K562 (cell line): ENCODE results near the gene TMEM273. TPM values are rescaled to one million over a fixed set of nuclear protein-coding genes. Genes with fewer than 3 reads are reported as not detected.

Experiments
- HES1 ChIP-seq: fragments of 450-650 bp; IDR thresholded peaks from 2 replicates; pipeline ENCODE4 v1.6.1; 2016; ENCODE audit warnings: low read depth, mild to moderate bottlenecking, moderate library complexity
- HMGN3 ChIP-seq: IDR thresholded peaks from 2 replicates; pipeline ENCODE4 v1.6.1; 2011; ENCODE audit warnings: borderline replicate concordance, low read depth, mild to moderate bottlenecking, mixed read lengths, low read length; ENCODE audit not compliant: insufficient read length; ENCODE audit errors: extremely low read depth
- KLF13 ChIP-seq: fragments of 450-650 bp; IDR thresholded peaks from 2 replicates; pipeline ENCODE4 v1.6.1; 2016; ENCODE audit warnings: missing genetic modification characterization, low read depth, mild to moderate bottlenecking, missing compliant biosample characterization, moderate library complexity, borderline replicate concordance
- TAL1 ChIP-seq: fragments of 450-650 bp; IDR thresholded peaks from 2 replicates; pipeline ENCODE4 v1.6.1; 2016; ENCODE audit warnings: mild to moderate bottlenecking
- TCF7L2 ChIP-seq: fragments of 150-350 bp; IDR thresholded peaks from 2 replicates; pipeline ENCODE4 v1.6.1; 2016; ENCODE audit warnings: low read depth, mild to moderate bottlenecking, low read length, moderate library complexity
- ZNF143 ChIP-seq: sonication (generic); formaldehyde crosslinking; IDR thresholded peaks from 2 replicates; pipeline ENCODE4 v1.9.0; 2022; ENCODE audit warnings: mild to moderate bottlenecking, missing genetic modification reagents
- ZNF232 ChIP-seq: sonication (generic); formaldehyde crosslinking; IDR thresholded peaks from 2 replicates; pipeline ENCODE4 v1.8.0; 2022; ENCODE audit warnings: mild to moderate bottlenecking, missing genetic modification reagents
- ZNF436 ChIP-seq: fragments of 250-450, 450-650 bp; sonication (Bioruptor Pico); formaldehyde crosslinking; IDR thresholded peaks from 2 replicates; pipeline ENCODE4 v1.7.0; 2020; ENCODE audit warnings: mild to moderate bottlenecking
- ZNF561 ChIP-seq: fragments of 450-650 bp; formaldehyde crosslinking; conservative IDR thresholded peaks from 2 replicates; pipeline ENCODE4 v1.4.0; 2020; ENCODE audit warnings: mild to moderate bottlenecking, moderate library complexity
- ZNF592 ChIP-seq: fragments of 450-650 bp; IDR thresholded peaks from 2 replicates; pipeline ENCODE4 v1.6.1; 2017; ENCODE audit warnings: antibody characterized with exemption, mild to moderate bottlenecking
- polyA plus RNA-seq, 8 experiments: library from polyadenylated mRNA; depleted of rRNA in 4 of 8; stranded (reverse) in 5 of 8; unstranded in 3 of 8; fragments of >200 nt; fragmentation: Nextera tagmentation in 2 of 8; fragmentation: Illumina TruSeq in 1 of 8; extraction: Ambion mirVana in 2 of 8; extraction: Trizol in 1 of 8; gene quantifications; 2 replicates each; pipeline versions ENCODE4 v1.2.1 to v1.2.3, GENCODE V29; 2011 to 2014; ENCODE audit warnings: inconsistent platforms in 1 of 8, missing spikeins in 1 of 8
- total RNA-seq, 7 experiments: library from RNA; depleted of rRNA in 6 of 7; stranded (reverse); fragments of >200 nt in 6 of 7; fragmentation: Illumina TruSeq in 2 of 7; extraction: Trizol in 2 of 7; gene quantifications; 2 replicates each; pipeline versions ENCODE4 v1.2.1 to v1.2.3, GENCODE V29; 2011 to 2021; ENCODE audit warnings: low replicate concordance in 1 of 7
- TF ChIP-seq, protein P1 (sequence below): fragments of 450-650 bp; IDR thresholded peaks from 2 replicates; pipeline ENCODE4 v1.7.0; 2016; ENCODE audit warnings: borderline replicate concordance
- TF ChIP-seq, protein P2 (sequence below), 2 experiments: fragments of 450-650 bp; IDR thresholded peaks; 2 replicates each; pipeline ENCODE4 v1.6.1; 2016; ENCODE audit warnings: mild to moderate bottlenecking in 2 of 2, borderline replicate concordance in 1 of 2, low read depth in 1 of 2, moderate library complexity in 1 of 2

Gene TMEM273
- total and polyA plus RNA-seq, 9 of the 15 experiments (the other 6 are each of a cell fraction or from before 2014, with no cell fraction given), result 39.2 to 131 (median 95.6) TPM

DNA sequence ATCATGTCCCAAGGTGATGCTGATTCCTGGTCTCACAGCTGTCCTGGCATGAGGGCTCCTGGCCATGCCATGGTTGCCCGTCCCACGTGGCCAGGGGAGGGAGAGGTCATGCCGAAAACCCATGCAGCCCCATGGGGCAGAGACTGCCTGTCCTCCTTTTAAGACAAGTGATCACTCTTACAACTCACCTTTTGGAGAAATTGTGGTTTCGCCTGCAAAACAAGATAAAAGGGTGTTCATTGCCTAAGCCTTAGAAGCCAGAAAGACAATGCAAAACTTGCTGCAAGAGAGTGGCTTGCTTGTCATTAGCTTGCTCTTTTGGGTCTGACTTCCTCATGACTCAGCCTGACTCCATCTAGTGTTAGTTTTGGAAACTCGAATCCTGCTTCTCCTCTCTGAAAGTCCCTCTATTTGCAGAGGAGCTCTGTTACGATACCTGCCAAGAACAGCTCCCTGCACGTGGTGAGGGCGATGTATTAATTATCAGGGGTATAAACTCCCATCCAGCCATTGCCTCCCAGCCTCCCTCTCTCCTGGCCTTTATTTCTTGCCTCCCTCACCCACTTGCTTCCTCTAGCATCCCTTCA lies 26.7 kb downstream of the TMEM273 start (continued):
- TF ChIP-seq TCF7L2 (no peak), ZNF561 (CRISPR knock-in tag) (no peak), HMGN3 (no peak), ZNF232 (CRISPR knock-in tag) (no peak), ZNF143 (no peak), HES1 (no peak), TAL1 (peak; percentile 83), ZNF592 (peak; percentile 92), KLF13 (tag) (0 out of 2 replicates have a peak, but pooled peaks have one; percentile 22), ZNF436 (CRISPR knock-in tag) (no peak)
- TF ChIP-seq, protein P1, sequence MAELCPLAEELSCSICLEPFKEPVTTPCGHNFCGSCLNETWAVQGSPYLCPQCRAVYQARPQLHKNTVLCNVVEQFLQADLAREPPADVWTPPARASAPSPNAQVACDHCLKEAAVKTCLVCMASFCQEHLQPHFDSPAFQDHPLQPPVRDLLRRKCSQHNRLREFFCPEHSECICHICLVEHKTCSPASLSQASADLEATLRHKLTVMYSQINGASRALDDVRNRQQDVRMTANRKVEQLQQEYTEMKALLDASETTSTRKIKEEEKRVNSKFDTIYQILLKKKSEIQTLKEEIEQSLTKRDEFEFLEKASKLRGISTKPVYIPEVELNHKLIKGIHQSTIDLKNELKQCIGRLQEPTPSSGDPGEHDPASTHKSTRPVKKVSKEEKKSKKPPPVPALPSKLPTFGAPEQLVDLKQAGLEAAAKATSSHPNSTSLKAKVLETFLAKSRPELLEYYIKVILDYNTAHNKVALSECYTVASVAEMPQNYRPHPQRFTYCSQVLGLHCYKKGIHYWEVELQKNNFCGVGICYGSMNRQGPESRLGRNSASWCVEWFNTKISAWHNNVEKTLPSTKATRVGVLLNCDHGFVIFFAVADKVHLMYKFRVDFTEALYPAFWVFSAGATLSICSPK, result no peak
- TF ChIP-seq, protein P2, sequence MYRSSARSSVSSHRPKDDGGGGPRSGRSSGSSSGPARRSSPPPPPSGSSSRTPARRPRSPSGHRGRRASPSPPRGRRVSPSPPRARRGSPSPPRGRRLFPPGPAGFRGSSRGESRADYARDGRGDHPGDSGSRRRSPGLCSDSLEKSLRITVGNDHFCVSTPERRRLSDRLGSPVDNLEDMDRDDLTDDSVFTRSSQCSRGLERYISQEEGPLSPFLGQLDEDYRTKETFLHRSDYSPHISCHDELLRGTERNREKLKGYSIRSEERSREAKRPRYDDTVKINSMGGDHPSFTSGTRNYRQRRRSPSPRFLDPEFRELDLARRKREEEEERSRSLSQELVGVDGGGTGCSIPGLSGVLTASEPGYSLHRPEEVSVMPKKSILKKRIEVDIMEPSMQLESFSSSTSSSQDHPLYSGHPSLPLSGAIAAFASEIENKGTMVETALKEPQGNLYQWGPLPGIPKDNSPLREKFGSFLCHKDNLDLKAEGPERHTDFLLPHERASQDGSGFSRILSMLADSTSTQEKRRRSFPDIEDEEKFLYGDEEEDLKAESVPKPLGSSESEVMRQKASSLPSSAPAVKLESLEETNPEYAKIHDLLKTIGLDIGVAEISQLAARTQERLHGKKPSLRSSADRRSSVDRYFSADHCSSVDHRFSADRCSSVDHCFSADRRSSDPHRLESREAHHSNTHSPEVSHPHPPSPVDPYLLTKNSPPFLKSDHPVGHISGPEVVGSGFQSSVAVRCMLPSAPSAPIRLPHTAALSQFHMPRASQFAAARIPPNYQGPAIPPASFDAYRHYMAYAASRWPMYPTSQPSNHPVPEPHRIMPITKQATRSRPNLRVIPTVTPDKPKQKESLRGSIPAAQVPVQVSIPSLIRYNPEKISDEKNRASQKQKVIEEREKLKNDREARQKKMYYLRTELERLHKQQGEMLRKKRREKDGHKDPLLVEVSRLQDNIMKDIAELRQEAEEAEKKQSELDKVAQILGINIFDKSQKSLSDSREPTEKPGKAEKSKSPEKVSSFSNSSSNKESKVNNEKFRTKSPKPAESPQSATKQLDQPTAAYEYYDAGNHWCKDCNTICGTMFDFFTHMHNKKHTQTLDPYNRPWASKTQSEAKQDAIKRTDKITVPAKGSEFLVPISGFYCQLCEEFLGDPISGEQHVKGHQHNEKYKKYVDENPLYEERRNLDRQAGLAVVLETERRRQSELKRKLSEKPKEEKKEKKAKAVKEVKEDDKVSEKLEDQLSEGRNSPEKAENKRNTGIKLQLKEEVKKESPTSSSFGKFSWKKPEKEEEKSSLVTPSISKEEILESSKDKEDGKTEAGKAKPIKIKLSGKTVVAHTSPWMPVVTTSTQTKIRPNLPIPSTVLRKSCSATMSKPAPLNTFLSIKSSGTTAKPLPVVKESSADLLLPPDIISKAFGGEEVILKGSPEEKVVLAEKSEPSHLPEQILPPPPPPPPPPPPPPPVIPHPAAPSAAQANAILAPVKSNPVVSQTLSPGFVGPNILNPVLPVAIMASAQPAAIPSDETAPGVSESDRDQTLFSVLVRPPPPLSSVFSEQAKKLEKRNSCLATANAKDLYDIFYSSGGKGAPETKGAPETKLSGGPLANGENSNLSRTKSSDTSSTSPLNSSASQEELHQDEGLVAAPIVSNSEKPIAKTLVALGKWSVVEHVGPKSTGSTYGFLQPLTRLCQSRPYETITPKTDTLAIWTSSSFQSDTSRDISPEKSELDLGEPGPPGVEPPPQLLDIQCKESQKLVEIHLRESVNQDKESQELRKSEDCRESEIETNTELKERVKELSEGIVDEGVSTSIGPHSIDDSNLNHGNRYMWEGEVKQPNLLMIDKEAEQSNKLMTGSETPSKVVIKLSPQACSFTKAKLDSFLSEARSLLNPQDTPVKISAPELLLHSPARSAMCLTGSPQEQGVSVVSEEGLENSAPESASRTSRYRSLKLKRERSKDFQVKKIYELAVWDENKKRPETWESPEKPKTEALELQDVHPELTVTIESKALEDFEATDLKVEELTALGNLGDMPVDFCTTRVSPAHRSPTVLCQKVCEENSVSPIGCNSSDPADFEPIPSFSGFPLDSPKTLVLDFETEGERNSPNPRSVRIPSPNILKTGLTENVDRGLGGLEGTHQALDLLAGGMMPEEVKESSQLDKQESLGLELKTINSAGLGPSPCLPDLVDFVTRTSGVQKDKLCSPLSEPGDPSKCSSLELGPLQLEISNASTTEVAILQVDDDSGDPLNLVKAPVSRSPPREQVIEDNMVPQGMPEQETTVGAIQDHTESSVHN (IDR thresholded peaks at IDR 0.05; ENCODE audit: borderline replicate concordance in 1 of 2, low read depth in 1 of 2), result no peak
